Hematopoietic multipotent progenitor cell (in vitro differentiated cells): ENCODE measurements around the gene EXOSC1. TPM values are rescaled to one million over a fixed set of nuclear protein-coding genes. Genes with fewer than 3 reads are reported as not detected.
A peak's percentile ranks its signal among the peaks of the same experiment; 100 is the strongest.
"Not testable (repeated sequence)": the region's sequence is repeated elsewhere in the genome, so short reads cannot be mapped to it uniquely, and the experiment has no call there.

ENCODE experiments used
- DNase-seq, 3 donors: peaks; one replicate each; pipeline ENCODE4 v3.0.0-alpha.2; 2011 to 2015; ENCODE audit warnings: low read depth in 2 of 3, low spot score in 2 of 3
- small RNA-seq: library from RNA; depleted of rRNA; stranded (forward); fragments of <200 nt; gene quantifications from one replicate; pipeline ENCODE3, GENCODE V24; 2012
- total RNA-seq: library from RNA; depleted of rRNA; stranded (reverse); fragments of >200 nt; gene quantifications from one replicate; pipeline ENCODE4 v1.2.3, GENCODE V29; 2012

Gene EXOSC1
- total RNA-seq, 1 donor, result 33.7 TPM

DNA sequence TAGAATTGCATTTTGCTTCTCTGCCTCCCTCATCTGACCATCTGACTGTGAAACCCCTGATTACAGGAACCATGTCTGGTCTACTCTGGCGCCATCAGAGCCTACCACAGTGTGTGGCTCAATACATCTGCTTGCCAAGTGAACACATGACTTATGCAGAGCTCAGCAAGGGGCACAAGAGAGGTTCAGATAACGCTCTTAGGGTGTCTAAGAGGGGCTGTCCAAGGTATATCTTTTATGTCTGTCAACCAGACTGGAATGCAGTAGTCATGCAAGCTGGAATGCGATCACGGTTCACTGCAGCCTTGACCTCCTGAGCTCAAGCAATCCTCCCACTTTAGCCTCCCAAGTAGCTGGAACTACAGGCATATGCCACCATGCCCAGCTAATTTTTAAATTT, 34.4 kb downstream of the EXOSC1 start:
- DNase-seq, result no peak

DNA sequence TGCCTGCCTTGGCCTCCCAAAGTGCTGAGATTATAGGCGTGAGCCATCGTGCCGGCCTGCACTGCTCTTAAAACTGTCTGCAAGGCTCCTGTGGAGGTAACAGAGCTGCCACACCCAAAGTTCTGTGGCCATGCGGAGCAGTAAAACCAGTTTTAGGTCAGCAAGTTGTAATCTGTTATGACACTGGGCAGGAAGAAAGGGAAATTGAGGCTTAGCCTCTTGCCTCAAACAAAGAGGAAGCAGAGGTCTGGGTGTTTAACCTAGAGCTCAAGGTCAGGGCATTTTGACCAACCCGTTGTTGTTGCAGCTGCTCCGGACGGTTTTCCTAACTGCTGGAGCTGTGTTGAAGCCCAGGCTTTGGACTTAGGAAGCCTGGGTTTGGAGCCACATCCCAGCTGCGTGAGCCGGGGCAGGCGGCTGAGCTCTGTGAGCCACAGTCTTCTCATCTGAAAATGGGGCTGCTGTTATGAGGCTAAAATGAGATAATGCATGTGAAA, 37.3 kb downstream of the EXOSC1 start:
- DNase-seq, result no peak

DNA sequence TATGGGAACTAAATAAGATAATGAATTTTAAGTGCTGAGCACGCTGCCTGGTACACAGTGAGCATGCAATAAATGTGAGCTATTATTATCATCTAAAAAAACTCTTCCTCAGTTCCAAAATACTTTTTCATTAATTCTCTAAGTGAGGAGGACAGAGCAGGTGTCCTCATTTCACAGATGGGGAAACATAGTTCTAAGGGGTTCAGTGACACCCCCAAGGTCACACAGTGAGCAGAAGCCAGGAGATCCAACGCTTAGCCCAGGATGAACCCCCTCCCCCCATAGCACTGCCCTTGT, 37.9 kb downstream of the EXOSC1 start:
- no peak for DNase-seq

DNA sequence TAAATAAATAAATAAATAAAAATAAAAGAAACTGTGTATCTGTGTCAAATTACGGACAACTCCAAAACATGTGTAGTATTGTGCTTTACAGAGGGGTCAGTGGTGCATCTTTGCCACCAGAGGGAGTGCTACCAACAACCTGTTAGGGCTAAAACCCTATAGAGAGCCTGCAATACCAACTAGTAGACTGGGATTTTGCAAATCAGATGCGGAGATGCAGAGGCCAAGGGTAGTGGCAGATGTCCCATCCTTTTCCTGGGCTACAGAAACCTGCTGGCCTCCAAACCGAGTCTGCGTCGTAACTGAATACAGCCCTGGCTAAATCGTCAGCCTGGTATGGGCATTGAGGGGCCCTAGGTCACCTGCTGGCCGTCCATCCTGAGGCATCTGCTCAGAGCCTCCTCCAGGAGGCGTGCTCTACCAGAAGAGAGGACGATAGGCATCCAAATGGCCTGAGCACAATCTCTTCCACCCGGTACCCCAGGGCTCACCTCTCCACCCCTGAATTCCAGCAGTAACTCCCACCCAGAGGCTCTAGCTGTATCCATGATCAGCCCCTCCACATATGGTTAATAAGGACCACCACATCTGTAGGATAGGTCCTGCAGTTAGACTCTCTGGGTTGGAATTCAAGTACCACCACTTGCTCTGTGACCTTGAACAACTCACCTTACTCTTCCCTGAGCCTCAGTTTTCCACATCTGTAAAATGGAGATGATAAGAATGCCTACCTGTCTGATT, 38.4 kb downstream of the EXOSC1 start:
- peak; percentile 53 to 83 (median 78) for DNase-seq

DNA sequence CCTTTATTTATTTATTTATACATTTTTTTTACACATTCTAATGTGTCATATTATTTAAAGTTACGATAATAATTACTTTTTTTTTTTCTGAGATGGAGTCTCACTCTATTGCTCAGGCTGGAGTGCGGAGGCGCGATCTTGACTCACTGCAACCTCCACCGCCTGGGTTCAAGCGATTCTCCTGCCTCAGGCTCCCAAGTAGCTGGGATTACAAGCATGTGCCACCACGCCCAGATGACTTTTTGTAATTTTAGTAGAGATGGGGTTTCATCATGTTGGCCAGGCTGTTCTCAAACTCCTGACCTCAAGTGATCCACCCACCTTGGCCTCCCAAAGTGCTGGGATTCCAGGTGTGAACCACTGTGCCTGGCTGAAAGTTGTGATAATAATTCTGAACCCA, 39.3 kb downstream of the EXOSC1 start:
- DNase-seq, result not testable (repeated sequence)

DNA sequence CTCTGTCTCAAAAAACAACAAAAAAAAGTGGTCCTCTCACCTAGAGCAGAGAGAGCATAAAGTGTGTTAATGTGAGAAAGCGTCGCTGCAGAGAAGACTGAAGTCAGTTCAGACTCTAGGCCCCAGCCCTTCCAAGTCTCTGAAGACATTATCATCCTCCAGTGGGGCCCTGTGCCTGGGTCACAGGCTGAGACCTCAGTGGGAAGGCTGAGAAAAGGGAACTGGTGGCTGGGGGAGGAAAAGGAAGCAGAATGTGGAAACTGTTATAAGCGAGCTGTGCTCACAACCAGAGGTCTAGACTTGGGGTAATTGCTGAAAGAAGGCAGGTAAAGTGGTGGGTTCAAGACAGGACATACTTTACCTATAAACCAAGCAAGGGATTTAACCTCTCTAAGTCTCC, 39.7 kb downstream of the EXOSC1 start:
- peak in 2 of 3 donors; percentile 76 to 90 for DNase-seq

DNA sequence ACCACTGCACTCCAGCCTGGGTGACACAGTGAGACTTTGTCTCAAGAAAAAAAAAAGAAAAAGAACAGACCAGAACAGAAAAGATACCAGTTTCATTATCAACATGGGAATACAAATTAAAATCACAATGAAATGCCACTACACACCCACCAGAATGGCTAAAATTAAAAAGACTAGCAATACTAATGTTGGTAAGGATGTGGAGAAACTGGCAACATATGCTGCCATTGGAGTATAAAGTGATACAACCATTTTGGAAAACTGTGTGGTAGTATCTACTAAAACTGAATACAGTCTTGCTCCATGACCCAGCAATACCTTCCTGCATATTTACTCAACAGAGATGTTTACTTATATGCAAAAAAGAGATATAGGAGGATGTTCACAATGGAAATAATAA, 41.8 kb downstream of the EXOSC1 start:
- no peak for DNase-seq

DNA sequence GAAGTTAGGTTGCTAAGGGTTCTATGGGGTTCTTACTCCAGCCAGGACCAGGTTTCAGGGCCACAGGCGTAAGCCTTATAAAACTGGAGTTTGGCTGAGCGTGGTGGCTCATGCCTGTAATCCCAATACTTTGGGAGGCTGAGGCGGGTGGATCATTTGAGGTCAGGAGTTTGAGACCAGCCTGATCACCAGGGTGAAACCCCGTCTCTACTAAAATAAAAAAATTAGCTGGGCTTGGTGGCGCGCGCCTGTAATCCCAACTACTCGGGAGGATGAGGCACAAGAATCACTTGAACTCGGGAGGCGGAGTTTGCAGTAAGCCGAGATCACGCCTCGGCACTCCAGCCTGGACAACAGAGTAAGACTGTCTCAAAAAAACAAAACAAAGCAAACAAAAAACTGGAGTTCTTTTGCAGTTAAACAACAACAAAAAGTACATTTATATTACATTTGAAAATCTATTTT, 44.3 kb downstream of the EXOSC1 start:
- DNase-seq, result no peak

DNA sequence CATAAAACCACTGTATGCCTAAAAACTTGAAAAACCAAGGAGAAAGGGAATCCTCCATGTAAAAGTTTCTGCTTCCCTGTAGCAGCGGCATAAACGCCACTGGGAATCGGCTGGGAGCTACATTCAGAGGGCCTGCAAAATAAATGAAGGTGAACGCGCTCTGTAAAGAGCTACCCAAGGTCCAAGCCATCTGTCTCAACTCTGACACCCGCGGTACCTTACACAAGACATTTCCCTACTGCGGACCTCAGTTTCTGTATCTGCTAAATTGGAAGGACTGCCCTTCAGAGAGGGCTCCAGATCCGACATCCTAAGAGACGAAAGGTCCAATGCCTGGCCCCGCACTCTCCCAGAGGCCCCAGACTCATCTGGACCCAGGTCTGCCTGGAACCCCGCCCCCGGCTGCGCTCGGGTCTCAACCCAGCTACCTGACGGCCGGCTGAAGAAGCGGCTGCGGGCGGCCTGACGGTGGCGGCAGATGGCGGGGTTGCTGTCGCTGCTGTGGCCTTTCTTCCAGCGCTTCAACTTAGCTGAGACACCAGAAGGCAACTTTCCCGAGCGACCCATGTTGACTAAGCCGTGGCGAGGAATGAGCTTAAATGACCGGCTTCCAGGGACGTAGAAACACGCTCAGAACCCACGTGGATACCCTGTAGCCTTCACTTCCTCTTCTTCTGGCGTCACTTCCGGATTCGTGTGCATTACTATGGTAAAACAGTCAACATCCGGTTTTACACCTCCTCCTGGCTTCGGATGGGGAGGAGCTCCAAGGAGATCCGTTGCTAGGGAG, 44.9 kb downstream of the EXOSC1 start, which contains the start of gene RRP12:
Gene RRP12, minus strand, starts transcription at position 676 of the 790 bp plus-strand sequence. Its CDS starts 109 bp downstream, at position 567.
- DNase-seq, result peak; percentile 83 to 100 (median 97)

DNA sequence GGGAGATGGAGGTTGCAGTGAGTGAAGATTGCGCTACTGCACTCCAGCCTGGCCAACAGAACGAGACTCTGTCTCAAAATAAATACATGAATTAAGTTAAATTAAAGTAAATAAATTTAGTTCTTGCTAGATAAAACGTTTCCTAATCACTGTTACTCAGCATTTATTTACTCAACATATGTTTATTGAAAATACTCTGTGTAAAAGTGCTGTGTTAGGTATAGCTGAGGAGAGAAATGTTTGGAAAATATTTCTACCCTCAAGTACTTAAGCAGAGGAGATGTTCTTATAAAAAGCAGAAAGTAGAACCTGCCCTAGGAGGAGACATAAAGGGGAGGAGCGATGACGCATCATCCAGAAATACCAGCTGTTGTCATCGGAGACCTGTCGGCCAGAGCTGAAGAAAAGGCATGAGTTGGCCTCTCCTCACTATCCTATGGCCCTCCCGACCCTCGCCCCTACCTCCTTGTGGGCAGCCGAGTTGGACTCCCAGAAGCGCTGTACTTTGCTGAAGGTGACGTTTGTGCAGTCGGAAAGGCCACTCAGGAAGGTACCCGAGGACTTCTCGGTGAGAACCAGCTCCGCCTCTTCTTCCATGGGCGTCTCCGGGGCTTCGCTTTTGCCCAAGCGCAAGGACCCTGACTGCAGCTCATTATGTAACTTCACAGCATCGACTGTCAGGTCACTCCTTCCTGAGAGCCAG, 45.8 kb downstream of the EXOSC1 start:
- peak in 1 of 3 donors; percentile 54 for DNase-seq

DNA sequence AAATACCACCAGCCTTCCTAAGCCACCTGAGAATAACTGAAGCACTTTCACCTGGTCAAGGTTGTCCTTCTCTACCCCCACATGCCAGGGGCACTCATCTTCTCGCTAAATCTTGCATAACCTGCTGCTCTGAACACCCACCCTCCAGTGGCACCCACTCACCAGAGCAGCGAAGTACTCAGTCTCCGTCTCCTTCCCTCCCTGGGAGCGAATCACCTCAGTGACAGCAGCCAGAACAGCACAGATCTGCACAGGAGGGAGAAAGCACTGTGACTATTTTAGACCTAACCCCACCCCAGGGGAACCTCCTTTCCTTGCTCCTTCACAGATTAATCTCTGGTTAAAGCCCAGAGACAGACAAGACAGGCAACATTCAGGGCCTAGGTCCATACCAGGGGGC, 49.8 kb downstream of the EXOSC1 start:
- DNase-seq, result no peak

DNA sequence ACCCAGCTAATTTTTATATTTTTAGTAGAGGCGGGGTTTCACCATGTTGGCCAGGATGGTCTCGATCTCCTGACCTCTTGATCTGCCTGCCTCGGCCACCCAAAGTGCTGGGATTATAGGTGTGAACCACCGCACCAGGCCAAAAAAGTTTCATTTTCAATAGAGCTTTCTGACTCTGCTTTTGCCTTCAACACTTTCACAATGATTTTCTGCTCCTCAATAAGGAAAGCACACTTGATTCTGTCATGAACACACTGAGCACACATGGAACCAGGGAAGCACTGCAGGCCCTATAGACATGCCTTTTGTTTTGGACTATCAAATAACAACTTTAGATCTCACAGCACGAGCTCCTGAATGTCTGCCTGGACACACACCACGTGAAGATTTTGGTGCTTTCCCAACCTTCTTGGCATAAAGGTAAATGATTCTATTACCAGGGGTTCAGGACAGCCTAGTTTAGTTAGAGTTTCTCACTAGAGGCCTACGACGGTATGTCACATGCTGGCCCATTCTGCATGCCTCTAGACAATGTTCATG, 52.7 kb downstream of the EXOSC1 start:
- DNase-seq, result no peak

DNA sequence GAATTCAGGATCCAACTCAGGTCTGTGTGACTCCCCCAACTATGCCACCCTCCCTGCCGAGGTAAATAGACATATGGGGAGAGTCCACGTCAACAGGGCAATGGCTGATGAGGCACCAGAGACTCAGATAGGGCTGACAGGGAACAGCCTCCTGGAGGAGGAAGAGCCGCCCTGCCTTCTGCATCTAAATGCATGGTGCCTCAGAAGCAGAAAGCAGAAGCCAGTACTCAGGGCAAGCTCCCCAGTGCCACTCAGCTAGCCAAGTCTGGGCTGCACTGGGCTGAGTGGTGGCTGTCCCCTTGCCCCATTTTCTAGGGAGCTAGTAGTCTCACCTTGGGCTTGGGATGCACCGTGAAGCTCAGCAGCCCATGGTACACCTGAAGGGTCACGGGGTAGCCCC, 55.7 kb downstream of the EXOSC1 start:
- no peak for DNase-seq

DNA sequence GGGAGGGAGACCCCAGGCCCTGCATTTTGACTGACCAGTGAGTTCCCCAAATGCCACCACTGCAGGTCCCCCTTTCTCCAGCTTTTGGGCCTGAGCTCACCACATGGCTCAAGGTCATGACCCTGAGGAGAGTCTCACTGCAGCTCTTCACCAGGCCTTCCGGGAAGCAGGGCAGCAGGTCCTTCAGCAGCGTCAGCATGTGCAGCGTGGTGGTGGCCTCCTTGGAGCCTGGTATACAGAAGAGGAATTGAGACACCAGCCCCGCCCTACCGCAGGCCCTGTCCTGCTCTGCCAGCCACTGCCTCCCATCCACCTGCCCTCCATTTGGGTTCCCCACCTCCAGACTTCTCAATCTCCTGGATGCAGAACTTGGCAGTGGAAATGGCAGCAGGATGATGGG, 57.7 kb downstream of the EXOSC1 start:
- no peak for DNase-seq

Small RNA genes lying within 50 kb of the gene (small RNA-seq; reads per million reads assigned to genes)
- gene RF00019, result not detected

Other genes with a start within 250 kb of the EXOSC1 start
- 3.8 TPM for gene ARHGAP19, start 153.4 kb downstream of the EXOSC1 start, total RNA-seq
- gene FRAT1, start 126.7 kb downstream of the EXOSC1 start, total RNA-seq, result 11.0 TPM
- gene FRAT2, start 111.3 kb downstream of the EXOSC1 start, total RNA-seq, result 15.6 TPM
- gene RRP12, start 44.7 kb downstream of the EXOSC1 start, total RNA-seq, result 42.3 TPM
- 117 TPM for gene PGAM1, start 19.8 kb downstream of the EXOSC1 start, total RNA-seq
- 52.5 TPM for gene ZDHHC16, start 169 bp upstream of the EXOSC1 start, total RNA-seq
- gene MMS19, start 52.4 kb upstream of the EXOSC1 start, total RNA-seq, result 71.1 TPM
- 4.6 TPM for gene UBTD1, start 52.9 kb upstream of the EXOSC1 start, total RNA-seq
- not detected for gene ANKRD2, start 126.8 kb upstream of the EXOSC1 start, total RNA-seq
- not detected for gene HOGA1, start 138.4 kb upstream of the EXOSC1 start, total RNA-seq
- gene C10orf62, start 143.7 kb upstream of the EXOSC1 start, total RNA-seq, result not detected
- gene MORN4, start 187.5 kb upstream of the EXOSC1 start, total RNA-seq, result 3.5 TPM
- gene PI4K2A, start 194.7 kb upstream of the EXOSC1 start, total RNA-seq, result 6.5 TPM
- gene AVPI1, start 241.2 kb upstream of the EXOSC1 start, total RNA-seq, result 8.9 TPM